Cardiac muscle cell (in vitro differentiated cells and primary cell): Measurements from ENCODE around the gene FRRS1L. TPM values are rescaled to one million over a fixed set of nuclear protein-coding genes. Genes with fewer than 3 reads are reported as not detected.

Experiments
- DNase-seq, 2 donors: peaks; one replicate each; pipeline versions ENCODE4 v3.0.0 to v3.0.0-alpha.2; 2010 to 2017; ENCODE audit warnings: low read depth in 1 of 2, low spot score in 1 of 2
- H3K27ac ChIP-seq: fragments of 200-600 bp; sonication (generic); 2 replicates; pipeline ENCODE4 v1.5.1; 2016
- H3K27me3 ChIP-seq: fragments of 200-600 bp; sonication (generic); 2 replicates; pipeline ENCODE4 v1.6.0; 2016; ENCODE audit warnings: control low read depth
- H3K36me3 ChIP-seq: fragments of 200-600 bp; sonication (generic); 2 replicates; pipeline ENCODE4 v1.5.1; 2016; ENCODE audit warnings: control low read depth
- H3K4me1 ChIP-seq: fragments of 200-600 bp; sonication (generic); 2 replicates; pipeline ENCODE4 v1.8.1; 2017; ENCODE audit warnings: low read depth, mild to moderate bottlenecking, mixed run types
- H3K4me3 ChIP-seq: fragments of 200-600 bp; sonication (generic); 2 replicates; pipeline ENCODE4 v1.5.1; 2016; ENCODE audit warnings: mild to moderate bottlenecking
- H3K9me3 ChIP-seq: fragments of 200-600 bp; sonication (generic); 2 replicates; pipeline ENCODE4 v1.5.1; 2017; ENCODE audit warnings: low read depth, mild to moderate bottlenecking, control low read depth
- CTCF ChIP-seq: IDR thresholded peaks from 2 replicates; pipeline ENCODE4 v1.5.1; 2012; ENCODE audit warnings: low read depth, mild to moderate bottlenecking, low read length
- polyA plus RNA-seq: library from polyadenylated mRNA; unstranded; fragments of >200 nt; fragmentation: Nextera tagmentation; extraction: Ambion mirVana; gene quantifications from 2 replicates; pipeline ENCODE4 v1.2.1, GENCODE V29; 2016
- total RNA-seq: library from RNA; depleted of rRNA; stranded (reverse); fragments of >200 nt; gene quantifications from 2 replicates; pipeline ENCODE4 v1.2.3, GENCODE V29; 2016

FRRS1L gene, protein sequence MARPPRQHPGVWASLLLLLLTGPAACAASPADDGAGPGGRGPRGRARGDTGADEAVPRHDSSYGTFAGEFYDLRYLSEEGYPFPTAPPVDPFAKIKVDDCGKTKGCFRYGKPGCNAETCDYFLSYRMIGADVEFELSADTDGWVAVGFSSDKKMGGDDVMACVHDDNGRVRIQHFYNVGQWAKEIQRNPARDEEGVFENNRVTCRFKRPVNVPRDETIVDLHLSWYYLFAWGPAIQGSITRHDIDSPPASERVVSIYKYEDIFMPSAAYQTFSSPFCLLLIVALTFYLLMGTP
- total RNA-seq (0.07 and 0.30 TPM in 2 replicates), polyA plus RNA-seq (0.38 and 0.65 TPM in 2 replicates)

DNA sequence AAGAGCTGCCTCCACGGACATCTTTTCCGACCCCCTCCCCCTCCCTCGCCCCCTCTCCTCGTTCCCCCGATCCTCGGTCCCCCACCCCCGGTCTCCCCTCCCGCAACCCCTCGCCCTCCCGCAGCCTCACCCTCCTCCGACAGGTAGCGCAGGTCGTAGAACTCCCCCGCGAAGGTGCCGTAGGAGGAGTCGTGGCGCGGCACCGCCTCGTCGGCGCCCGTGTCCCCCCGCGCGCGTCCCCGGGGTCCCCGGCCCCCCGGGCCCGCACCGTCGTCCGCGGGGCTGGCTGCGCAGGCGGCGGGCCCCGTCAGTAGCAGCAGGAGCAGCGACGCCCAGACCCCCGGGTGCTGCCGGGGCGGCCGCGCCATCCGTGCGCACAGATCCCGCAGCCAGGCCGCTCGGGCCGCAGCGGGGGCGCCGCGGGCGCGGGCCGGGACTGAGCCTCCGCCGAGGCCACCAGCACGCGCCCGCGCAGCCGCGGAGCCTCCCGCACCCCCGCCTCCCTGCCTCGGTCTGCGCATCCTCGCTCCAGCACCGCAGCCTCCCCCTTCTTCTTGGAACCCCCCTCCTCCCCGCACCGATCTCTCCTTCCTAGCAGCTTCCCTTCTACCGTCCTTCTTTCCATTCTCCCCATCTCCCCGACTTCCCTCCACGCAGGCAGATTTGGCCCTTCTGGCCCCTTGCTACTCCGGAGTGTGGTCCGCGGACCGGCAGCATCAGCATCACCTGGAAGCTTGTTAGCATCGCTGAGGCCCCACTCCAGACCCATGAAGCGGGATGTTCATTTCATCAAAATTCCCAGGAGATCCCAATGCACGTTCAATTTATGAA lies at the start of gene FRRS1L:
Gene FRRS1L, minus strand, starts transcription at position 479 of the 831 bp plus-strand sequence. Its CDS starts 111 bp downstream, at position 368.
- H3K27ac ChIP-seq: no peak within 1 kb of the TSS
- H3K4me1 ChIP-seq: no peaks in the 10 kb centered on the region
- H3K27me3 ChIP-seq: peaks cover 71% of the 10 kb centered on the region
- H3K36me3 ChIP-seq: no peaks in the 10 kb centered on the region
- DNase-seq: peak; percentile 16 to 28
- TF ChIP-seq CTCF: no peak
- no peaks in the 10 kb centered on the region for H3K9me3 ChIP-seq
- peak within 1 kb of the TSS; percentile 16 for H3K4me3 ChIP-seq

- DNase-seq: no peak
- TF ChIP-seq CTCF: no peak
- Histone ChIP-seq H3K27ac (no peak overlapping the region), H3K4me3 (no peak overlapping the region), H3K36me3 (no peaks in the 10 kb centered on the region), H3K27me3 (no peaks in the 10 kb centered on the region), H3K4me1 (no peaks in the 10 kb centered on the region), H3K9me3 (no peaks in the 10 kb centered on the region)
These were observed 47.4 kb upstream of the FRRS1L start for GRCh38 chr9:109214414-109214813.

- no peak for DNase-seq
- H3K4me1 ChIP-seq: no peaks in the 10 kb centered on the region
- no peak for TF ChIP-seq CTCF
- no peak overlapping the region for H3K4me3 ChIP-seq
- no peak overlapping the region for H3K27ac ChIP-seq
- H3K9me3 ChIP-seq: no peaks in the 10 kb centered on the region
- no peaks in the 10 kb centered on the region for H3K36me3 ChIP-seq
- no peaks in the 10 kb centered on the region for H3K27me3 ChIP-seq
These were observed 46.5 kb upstream of the FRRS1L start for GRCh38 chr9:109213285-109214121.

GRCh38 chr9:109212768-109213167 lies 45.7 kb upstream of the FRRS1L start:
- no peaks in the 10 kb centered on the region for H3K4me1 ChIP-seq
- no peak overlapping the region for H3K4me3 ChIP-seq
- no peaks in the 10 kb centered on the region for H3K27me3 ChIP-seq
- H3K27ac ChIP-seq: no peak overlapping the region
- no peaks in the 10 kb centered on the region for H3K9me3 ChIP-seq
- H3K36me3 ChIP-seq: no peaks in the 10 kb centered on the region
- TF ChIP-seq CTCF: no peak
- no peak for DNase-seq

DNA sequence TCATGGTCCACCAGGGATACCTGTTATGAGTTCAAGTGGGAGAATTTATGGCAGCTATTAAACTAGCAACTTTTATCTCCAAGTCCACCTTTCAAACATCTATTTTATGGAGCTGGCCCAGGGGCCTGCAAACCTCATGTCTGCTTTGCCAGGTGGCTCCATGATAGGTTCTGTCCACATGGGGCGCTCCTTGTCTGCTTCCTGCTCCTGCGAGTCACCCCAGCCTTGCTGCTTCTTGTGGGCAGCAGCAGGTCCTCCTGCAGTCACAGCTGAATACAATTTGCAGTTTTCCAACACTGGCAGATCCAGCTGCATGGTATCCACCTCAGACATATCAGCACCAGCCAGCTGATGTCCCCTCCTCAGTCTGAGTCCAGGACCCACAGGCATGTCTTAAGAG lies 39.6 kb upstream of the FRRS1L start:
- no peak for DNase-seq
- H3K4me1 ChIP-seq: no peaks in the 10 kb centered on the region
- H3K4me3 ChIP-seq: no peak overlapping the region
- H3K9me3 ChIP-seq: no peaks in the 10 kb centered on the region
- H3K27me3 ChIP-seq: no peaks in the 10 kb centered on the region
- H3K36me3 ChIP-seq: no peaks in the 10 kb centered on the region
- peak; percentile 24 for TF ChIP-seq CTCF
- H3K27ac ChIP-seq: no peak overlapping the region
